DND-41 (cell line): ENCODE measurements around the gene RPGR.

ENCODE experiments used
- ATAC-seq: fragments of 200-7000 bp; cut with Tn5 transposase; 3 replicates; pipeline ENCODE4 v1.9.1; 2021; ENCODE audit warnings: low read depth; ENCODE audit not compliant: insufficient read depth
- DNase-seq: peaks from one replicate; pipeline ENCODE4 v3.0.0-alpha.2; 2020
- H2AFZ ChIP-seq: 2 replicates; pipeline ENCODE4 v1.6.0; 2012; ENCODE audit warnings: low read depth, low read length
- H3K27ac ChIP-seq: 2 replicates; pipeline ENCODE4 v1.5.1; 2012; ENCODE audit warnings: low read length, inconsistent platforms
- H3K27me3 ChIP-seq: fragments of 200-600 bp; sonication (generic); 2 replicates; pipeline ENCODE4 v1.6.0; 2012; ENCODE audit warnings: low read length, mild to moderate bottlenecking, inconsistent platforms; ENCODE audit not compliant: insufficient read depth, poor library complexity
- H3K36me3 ChIP-seq: 2 replicates; pipeline ENCODE4 v1.5.1; 2012; ENCODE audit warnings: low read length, inconsistent platforms; ENCODE audit not compliant: insufficient read depth
- H3K4me1 ChIP-seq: 2 replicates; pipeline ENCODE4 v1.5.1; 2012; ENCODE audit warnings: mild to moderate bottlenecking, low read length; ENCODE audit not compliant: insufficient read depth
- H3K4me2 ChIP-seq: 2 replicates; pipeline ENCODE4 v1.6.0; 2012; ENCODE audit warnings: mild to moderate bottlenecking, moderate library complexity, low read length, inconsistent platforms; ENCODE audit not compliant: insufficient read depth
- H3K4me3 ChIP-seq, 2 experiments: fragments of 200-600 bp in 1 of 2; shearing (Covaris generic) in 1 of 2; 2 replicates each; pipeline ENCODE4 v1.5.1; 2012 to 2016; ENCODE audit warnings: inconsistent platforms in 2 of 2, low read length in 2 of 2, mild to moderate bottlenecking in 2 of 2, low read depth in 1 of 2, moderate library complexity in 1 of 2
- H3K79me2 ChIP-seq: 2 replicates; pipeline ENCODE4 v1.6.0; 2012; ENCODE audit warnings: low read length, inconsistent platforms; ENCODE audit not compliant: insufficient read depth
- H3K9ac ChIP-seq: 2 replicates; pipeline ENCODE4 v1.6.0; 2012; ENCODE audit warnings: low read depth, mild to moderate bottlenecking, inconsistent platforms, low read length, moderate library complexity
- H3K9me3 ChIP-seq: 2 replicates; pipeline ENCODE4 v1.5.1; 2012; ENCODE audit warnings: low read length, moderate library complexity, mild to moderate bottlenecking, inconsistent platforms; ENCODE audit not compliant: insufficient read depth, severe bottlenecking
- H4K20me1 ChIP-seq: 2 replicates; pipeline ENCODE4 v1.6.0; 2012; ENCODE audit warnings: low read length; ENCODE audit not compliant: insufficient read depth
- CTCF ChIP-seq: IDR thresholded peaks from 2 replicates; pipeline ENCODE4 v1.5.1; 2012; ENCODE audit warnings: borderline replicate concordance, low read length, moderate library complexity, mild to moderate bottlenecking; ENCODE audit not compliant: poor library complexity, severe bottlenecking; ENCODE audit errors: extremely low read depth
- EZH2 ChIP-seq: IDR thresholded peaks from 3 replicates; pipeline ENCODE4 v1.6.1; 2012; ENCODE audit warnings: borderline replicate concordance, low read depth, mild to moderate bottlenecking, moderate library complexity, low read length, inconsistent platforms; ENCODE audit not compliant: severe bottlenecking

The RPGR gene

GRCh38 chrX:38287674-38288073, 39.6 kb downstream of the RPGR start:
- no peaks in the 10 kb centered on the region for H3K9me3 ChIP-seq
- 0 out of 2 replicates have a peak, but pooled peaks cover 3% of the 10 kb centered on the region for H3K36me3 ChIP-seq
- H3K4me2 ChIP-seq = no peak overlapping the region
- TF ChIP-seq CTCF = no peak
- no peak for TF ChIP-seq EZH2
- H3K4me3 ChIP-seq = no peak overlapping the region
- no peaks in the 10 kb centered on the region for H3K4me1 ChIP-seq
- no peaks in the 10 kb centered on the region for H3K27me3 ChIP-seq
- H4K20me1 ChIP-seq = no peaks in the 10 kb centered on the region
- H3K79me2 ChIP-seq = no peaks in the 10 kb centered on the region
- H2AFZ ChIP-seq = no peak overlapping the region
- DNase-seq = no peak
- H3K27ac ChIP-seq = no peak overlapping the region
- no peak overlapping the region for H3K9ac ChIP-seq
- ATAC-seq = no peak

- no peak for ATAC-seq
- no peak overlapping the region for H2AFZ ChIP-seq
- no peaks in the 10 kb centered on the region for H3K79me2 ChIP-seq
- H3K4me3 ChIP-seq = no peak overlapping the region
- no peak overlapping the region for H3K27ac ChIP-seq
- TF ChIP-seq CTCF = no peak
- no peak for TF ChIP-seq EZH2
- no peaks in the 10 kb centered on the region for H3K36me3 ChIP-seq
- no peaks in the 10 kb centered on the region for H3K9me3 ChIP-seq
- H4K20me1 ChIP-seq = no peaks in the 10 kb centered on the region
- H3K4me2 ChIP-seq = no peak overlapping the region
- H3K9ac ChIP-seq = no peak overlapping the region
- no peaks in the 10 kb centered on the region for H3K27me3 ChIP-seq
- no peaks in the 10 kb centered on the region for H3K4me1 ChIP-seq
- no peak for DNase-seq
Measured at GRCh38 chrX:38285649-38286048, 41.7 kb downstream of the RPGR start.

GRCh38 chrX:38282049-38282448, 45.3 kb downstream of the RPGR start:
- Histone ChIP-seq H3K9me3 (no peaks in the 10 kb centered on the region), H3K4me3 (no peak overlapping the region), H3K79me2 (no peaks in the 10 kb centered on the region), H3K27ac (no peak overlapping the region), H3K9ac (no peak overlapping the region), H3K4me2 (no peak overlapping the region), H4K20me1 (no peaks in the 10 kb centered on the region), H3K27me3 (no peaks in the 10 kb centered on the region), H2AFZ (no peak overlapping the region), H3K36me3 (no peaks in the 10 kb centered on the region), H3K4me1 (no peaks in the 10 kb centered on the region)
- TF ChIP-seq EZH2 (no peak), CTCF (peak; percentile 11)
- DNase-seq (no peak), ATAC-seq (no peak)

- Histone ChIP-seq H3K4me3 (no peak overlapping the region), H4K20me1 (no peaks in the 10 kb centered on the region), H3K4me2 (no peak overlapping the region), H3K9ac (no peak overlapping the region), H3K27ac (no peak overlapping the region), H3K27me3 (no peaks in the 10 kb centered on the region), H3K9me3 (no peaks in the 10 kb centered on the region), H3K79me2 (no peaks in the 10 kb centered on the region), H2AFZ (no peak overlapping the region), H3K36me3 (no peaks in the 10 kb centered on the region; the same call in 1 of the 2 replicates), H3K4me1 (no peaks in the 10 kb centered on the region)
- TF ChIP-seq CTCF (no peak), EZH2 (no peak)
- no peak for ATAC-seq
- no peak for DNase-seq
Measured at GRCh38 chrX:38279188-38279587, 48.1 kb downstream of the RPGR start.
